ENCODE data around the gene ZNF490.
A peak's percentile ranks its signal among the peaks of the same experiment; 100 is the strongest.

- TF ChIP-seq CTCF (IDR thresholded peaks at IDR 0.05) (peak in 1 of 3 donors; percentile 18), EP300 (IDR thresholded peaks at IDR 0.05) (no peak), POLR2A (IDR thresholded peaks at IDR 0.05) (peak; percentile 37)
These were observed 59.4 kb downstream of the ZNF490 start, which contains the start of gene ZNF564 for GRCh38 chr19:12551060-12551832.

Measured in ovary (tissue), 3 donors.